Natural killer cell (primary cell): ENCODE measurements around the gene MRPS7. TPM values are rescaled to one million over a fixed set of nuclear protein-coding genes. Genes with fewer than 3 reads are reported as not detected.

Experiments
- ATAC-seq, 3 donors: fragments of 150-1000 bp in 2 of 3; fragments of 200-7000 bp in 1 of 3; cut with Tn5 transposase; 1 replicate in 1 of 3; 2 replicates in 2 of 3; pipeline ENCODE4 v1.10.0; 2021; ENCODE audit warnings: mild to moderate bottlenecking in 2 of 3, moderate library complexity in 2 of 3
- DNase-seq, 2 donors: peaks; one replicate each; pipeline versions ENCODE4 v3.0.0 to v3.0.0-alpha.2; 2013 to 2021; ENCODE audit warnings: mixed read lengths in 1 of 2
- H3K27ac ChIP-seq: one replicate; pipeline ENCODE4 v1.5.1; 2013; ENCODE audit warnings: mild to moderate bottlenecking, low read length
- H3K27me3 ChIP-seq: one replicate; pipeline ENCODE4 v1.6.1; 2013; ENCODE audit warnings: low read length; ENCODE audit not compliant: control insufficient read depth, insufficient read depth
- H3K36me3 ChIP-seq: one replicate; pipeline ENCODE4 v1.6.1; 2013; ENCODE audit warnings: low read length; ENCODE audit not compliant: control insufficient read depth, insufficient read depth
- H3K4me1 ChIP-seq: one replicate; pipeline ENCODE4 v1.6.1; 2013; ENCODE audit warnings: low read length; ENCODE audit not compliant: control insufficient read depth, insufficient read depth
- H3K4me3 ChIP-seq: one replicate; pipeline ENCODE4 v1.5.1; 2013; ENCODE audit warnings: low read length
- H3K9me3 ChIP-seq: one replicate; pipeline ENCODE4 v1.6.1; 2013; ENCODE audit warnings: low read length; ENCODE audit not compliant: control insufficient read depth, insufficient read depth
- H3K27ac Mint-ChIP-seq, 2 donors: one replicate each; pipeline ENCODE4 v1.8.0; 2022; ENCODE audit warnings: mild to moderate bottlenecking in 2 of 2, mixed read lengths in 2 of 2, moderate library complexity in 1 of 2
- H3K27me3 Mint-ChIP-seq, 2 donors: one replicate each; pipeline ENCODE4 v1.8.0; 2022; ENCODE audit warnings: low read depth in 2 of 2, mixed read lengths in 2 of 2
- H3K36me3 Mint-ChIP-seq: one replicate; pipeline ENCODE4 v1.8.0; 2022; ENCODE audit warnings: mixed read lengths
- H3K4me1 Mint-ChIP-seq, 2 donors: one replicate each; pipeline ENCODE4 v1.8.0; 2022; ENCODE audit warnings: mixed read lengths in 2 of 2
- H3K4me3 Mint-ChIP-seq: one replicate; pipeline ENCODE4 v1.8.0; 2022; ENCODE audit warnings: mild to moderate bottlenecking, moderate library complexity, mixed read lengths
- H3K9me3 Mint-ChIP-seq, 2 donors: one replicate each; pipeline ENCODE4 v1.8.0; 2022; ENCODE audit warnings: mixed read lengths in 2 of 2
- CTCF ChIP-seq: fragments of 200-600 bp; IDR thresholded peaks from one replicate; pipeline ENCODE4 v1.8.0; 2022; ENCODE audit warnings: antibody characterized with exemption
- WGBS: methylation state at CpG from one replicate; pipeline ENCODE4 v1.1.7; 2013; ENCODE audit warnings: missing lambda C conversion rate; ENCODE audit not compliant: insufficient coverage; 5-methylcytosine and 5-hydroxymethylcytosine counted together
- intact Hi-C: fragments of 100-400 bp; cut with micrococcal nuclease; formaldehyde crosslinking; loops from one replicate; pipeline ENCODE4 v1.14.2; 2022
- total RNA-seq, 4 donors: library from RNA; stranded (reverse); fragments of 120-200 nt in 1 of 4; gene quantifications; one replicate each; pipeline versions ENCODE4 v1.2.3 to v1.2.4, GENCODE V29; 2013 to 2022

MRPS7 gene
- total RNA-seq, 3 donors from 2014 or later (not counting 1 experiment from before 2014, with no cell fraction given): 27.3 to 29.4 (median 27.9) TPM

- Histone ChIP-seq H3K27ac (no peak overlapping the region), H3K9me3 (no peaks in the 10 kb centered on the region), H3K4me1 (peaks cover 24% of the 10 kb centered on the region), H3K27me3 (no peaks in the 10 kb centered on the region), H3K4me3 (no peak overlapping the region), H3K36me3 (no peaks in the 10 kb centered on the region)
- DNase-seq: no peak
- Mint-ChIP-seq H3K27me3 (no peaks in the 10 kb centered on the region), H3K27ac (no peak overlapping the region), H3K9me3 (no peaks in the 10 kb centered on the region), H3K4me1 (no peaks in the 10 kb centered on the region), H3K4me3 (no peak overlapping the region), H3K36me3 (no peaks in the 10 kb centered on the region)
- ATAC-seq: no peak
- TF ChIP-seq CTCF: no peak
- 93% methylated on average over 17 of the region's 17 CpGs for WGBS
- intact Hi-C loops: no loop called here
Measured at GRCh38 chr17:75301502-75302206, 40.0 kb downstream of the MRPS7 start.

- H3K27me3 ChIP-seq: no peaks in the 10 kb centered on the region
- no peaks in the 10 kb centered on the region for H3K4me1 Mint-ChIP-seq
- H3K4me1 ChIP-seq: peaks cover 33% of the 10 kb centered on the region
- H3K27ac ChIP-seq: no peak overlapping the region
- H3K36me3 ChIP-seq: no peaks in the 10 kb centered on the region
- no peaks in the 10 kb centered on the region for H3K9me3 ChIP-seq
- no peaks in the 10 kb centered on the region for H3K36me3 Mint-ChIP-seq
- no peaks in the 10 kb centered on the region for H3K9me3 Mint-ChIP-seq
- H3K4me3 Mint-ChIP-seq: no peak overlapping the region
- no peak for ATAC-seq
- 90% methylated on average over 13 of the region's 13 CpGs for WGBS
- no peak overlapping the region for H3K4me3 ChIP-seq
- H3K27ac Mint-ChIP-seq: no peak overlapping the region
- intact Hi-C loops: no loop called here
- TF ChIP-seq CTCF: no peak
- no peak for DNase-seq
- H3K27me3 Mint-ChIP-seq: no peaks in the 10 kb centered on the region
Measured at GRCh38 chr17:75307957-75308731, 46.5 kb downstream of the MRPS7 start.

DNA sequence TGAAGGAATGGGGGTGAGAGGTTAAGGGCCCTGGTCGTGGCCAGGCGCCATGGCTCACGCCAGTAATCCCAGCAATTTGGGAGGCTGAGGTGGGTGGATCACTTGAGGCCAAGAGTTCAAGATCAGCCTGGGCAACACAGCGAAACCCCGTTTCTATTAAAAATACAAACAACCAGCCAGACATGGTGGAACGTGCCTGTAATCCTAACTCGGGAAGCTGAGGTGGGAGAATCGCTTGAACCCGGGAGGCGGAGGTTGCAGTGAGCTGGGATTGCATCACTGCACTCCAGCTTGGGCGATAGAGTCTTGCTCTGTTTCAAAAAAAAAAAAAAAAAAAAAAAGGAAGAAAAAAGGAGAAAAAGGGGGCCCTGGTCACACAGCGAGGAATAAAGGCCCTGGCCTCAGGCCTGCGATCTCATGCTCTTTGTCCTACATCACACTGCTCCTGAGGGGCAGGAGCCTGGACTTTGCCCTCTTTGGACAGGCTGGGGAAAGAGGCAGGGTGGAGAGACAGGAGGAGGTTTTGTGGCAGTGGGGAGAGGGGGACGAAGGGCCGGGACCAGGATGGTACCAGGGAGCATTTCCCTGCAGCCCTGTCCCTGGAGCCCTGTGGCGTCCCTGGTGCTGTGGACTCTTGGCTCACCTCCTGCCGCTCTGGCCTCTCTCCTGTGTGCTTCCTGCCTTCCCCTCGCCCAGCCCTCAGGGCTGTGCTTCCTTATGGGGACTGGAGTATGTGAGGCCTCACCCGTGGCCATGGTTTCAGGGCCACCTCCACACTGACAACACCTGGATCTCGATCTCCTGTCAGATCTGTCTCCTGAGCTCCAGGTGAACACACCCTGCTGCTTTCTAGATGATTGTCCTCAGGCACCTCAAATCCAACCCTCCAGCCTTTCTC, 47.3 kb downstream of the MRPS7 start:
- no peak overlapping the region for H3K27ac Mint-ChIP-seq
- no peaks in the 10 kb centered on the region for H3K9me3 ChIP-seq
- no peaks in the 10 kb centered on the region for H3K27me3 Mint-ChIP-seq
- peaks cover 41% of the 10 kb centered on the region for H3K4me1 ChIP-seq
- no peaks in the 10 kb centered on the region for H3K36me3 ChIP-seq
- H3K27ac ChIP-seq: no peak overlapping the region
- no peak for TF ChIP-seq CTCF
- peaks cover 5% of the 10 kb centered on the region in 2 donors for H3K4me1 Mint-ChIP-seq
- no peak overlapping the region for H3K4me3 Mint-ChIP-seq
- DNase-seq (no peak), ATAC-seq (no peak)
- no peak overlapping the region for H3K4me3 ChIP-seq
- 79% methylated on average over 20 of the region's 20 CpGs for WGBS
- H3K27me3 ChIP-seq: no peaks in the 10 kb centered on the region
- no peaks in the 10 kb centered on the region for H3K36me3 Mint-ChIP-seq
- intact Hi-C loops: no loop called here
- H3K9me3 Mint-ChIP-seq: no peaks in the 10 kb centered on the region
